ENCODE results near the gene PRRG4. TPM values are rescaled to one million over a fixed set of nuclear protein-coding genes. Genes with fewer than 3 reads are reported as not detected.

PRRG4 gene
- total RNA-seq, 1 donor from 2014 or later, result 4.7 TPM

DNA sequence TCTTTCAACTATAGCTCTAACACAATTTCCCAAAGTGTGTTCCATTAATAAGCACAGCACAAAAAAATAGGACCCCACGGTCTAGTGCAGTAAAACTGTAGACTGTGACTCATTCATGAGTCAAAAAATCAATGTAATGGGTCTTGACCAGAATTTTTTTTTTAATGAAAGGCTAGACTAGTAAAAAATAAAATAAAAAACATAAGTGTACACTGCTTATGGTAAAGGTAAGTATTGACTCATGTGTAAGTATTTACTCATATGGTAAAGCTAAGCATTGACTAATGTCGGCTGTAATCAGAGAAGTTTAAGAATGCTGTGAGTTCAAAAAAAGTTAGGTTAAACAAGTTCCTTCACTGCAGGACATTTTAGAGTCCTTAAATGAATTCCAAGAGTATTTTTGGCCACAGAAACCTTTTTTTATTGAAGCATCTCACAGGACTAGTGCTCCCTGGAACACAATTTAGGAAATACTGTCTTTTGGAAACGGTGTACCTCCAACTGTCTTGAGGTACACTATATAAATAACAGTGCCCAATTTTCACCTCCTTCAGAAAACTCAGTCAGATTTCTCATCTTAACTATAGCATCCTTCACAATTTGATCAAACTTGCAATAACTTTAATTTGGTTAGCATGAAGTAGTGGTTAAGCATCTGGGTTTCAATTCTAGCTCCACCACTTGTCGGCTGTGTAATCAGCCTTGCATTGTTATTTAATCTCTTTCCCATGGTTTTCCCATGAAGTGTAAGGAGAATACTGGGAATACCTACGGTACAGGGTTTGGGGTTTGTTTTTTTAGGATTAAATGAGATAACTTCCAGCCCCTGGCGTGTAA lies 37.4 kb upstream of the PRRG4 start:
- Mint-ChIP-seq H3K36me3 (no peaks in the 10 kb centered on the region), H3K4me1 (peaks cover 26% of the 10 kb centered on the region), H3K27ac (no peak overlapping the region), H3K9me3 (peaks cover 3% of the 10 kb centered on the region), H3K27me3 (ENCODE audit: low read depth) (peaks cover 7% of the 10 kb centered on the region), H3K4me3 (no peak overlapping the region)
- no peak for DNase-seq (ENCODE audit: low spot score in 2 of 2, unreplicated experiment in 2 of 2)
- TF ChIP-seq CTCF (IDR thresholded peaks at IDR 0.05; ENCODE audit: unreplicated experiment), result no peak

- Mint-ChIP-seq H3K4me3 (peak overlapping the region; percentile 40), H3K9me3 (peaks cover 2% of the 10 kb centered on the region), H3K27me3 (ENCODE audit: low read depth) (peaks cover 6% of the 10 kb centered on the region), H3K27ac (no peak overlapping the region), H3K36me3 (no peaks in the 10 kb centered on the region), H3K4me1 (peaks cover 26% of the 10 kb centered on the region)
- peak; percentile 31 to 82 for DNase-seq (ENCODE audit: low spot score in 2 of 2, unreplicated experiment in 2 of 2)
- TF ChIP-seq CTCF (IDR thresholded peaks at IDR 0.05; ENCODE audit: unreplicated experiment), result peak; percentile 95
Measured at GRCh38 chr11:32792948-32793475, 36.7 kb upstream of the PRRG4 start.

- Mint-ChIP-seq H3K27ac (no peak within 1 kb of the TSS), H3K36me3 (no peaks in the 10 kb centered on the region), H3K27me3 (ENCODE audit: low read depth) (peaks cover 4% of the 10 kb centered on the region), H3K4me1 (peaks cover 23% of the 10 kb centered on the region), H3K9me3 (no peaks in the 10 kb centered on the region), H3K4me3 (no peak within 1 kb of the TSS)
- no peak for TF ChIP-seq CTCF (IDR thresholded peaks at IDR 0.05; ENCODE audit: unreplicated experiment)
- DNase-seq (ENCODE audit: low spot score in 2 of 2, unreplicated experiment in 2 of 2), result no peak
Measured at GRCh38 chr11:32794439-32794838, 35.3 kb upstream of the PRRG4 start, which contains the start of gene CCDC73. TSS of gene CCDC73 (minus strand) at chr11:32794662. CDS start at chr11:32760243, 34,419 bp downstream.

DNA sequence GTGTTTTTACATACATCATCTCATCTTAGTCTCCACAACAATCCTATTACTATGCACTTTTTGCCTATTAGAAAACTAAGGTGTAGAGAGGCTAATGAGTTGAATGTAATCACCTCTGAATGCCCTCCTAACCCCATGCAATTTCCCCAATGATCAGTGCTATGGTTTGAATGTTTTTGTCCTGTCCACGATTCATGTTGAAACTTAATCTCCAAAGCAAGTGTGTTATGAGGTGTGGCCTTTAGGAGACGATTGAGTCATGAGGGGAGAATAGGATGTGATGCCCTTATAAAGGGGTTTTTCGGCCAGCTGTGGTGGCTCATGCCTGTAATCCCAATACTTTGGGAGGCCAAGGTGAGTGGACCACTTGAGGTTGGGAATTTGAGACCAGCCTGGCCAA lies 33.3 kb upstream of the PRRG4 start:
- Mint-ChIP-seq H3K9me3 (no peaks in the 10 kb centered on the region), H3K27ac (no peak overlapping the region), H3K4me3 (no peak overlapping the region), H3K27me3 (ENCODE audit: low read depth) (peaks cover 4% of the 10 kb centered on the region), H3K36me3 (no peaks in the 10 kb centered on the region), H3K4me1 (peaks cover 16% of the 10 kb centered on the region)
- DNase-seq (ENCODE audit: low spot score in 2 of 2, unreplicated experiment in 2 of 2), result no peak
- no peak for TF ChIP-seq CTCF (IDR thresholded peaks at IDR 0.05; ENCODE audit: unreplicated experiment)

- Mint-ChIP-seq H3K4me3 (no peak overlapping the region), H3K27ac (no peak overlapping the region), H3K9me3 (no peaks in the 10 kb centered on the region), H3K36me3 (no peaks in the 10 kb centered on the region), H3K4me1 (peaks cover 12% of the 10 kb centered on the region), H3K27me3 (ENCODE audit: low read depth) (no peaks in the 10 kb centered on the region)
- peak; percentile 45 to 71 for DNase-seq (ENCODE audit: low spot score in 2 of 2, unreplicated experiment in 2 of 2)
- TF ChIP-seq CTCF (IDR thresholded peaks at IDR 0.05; ENCODE audit: unreplicated experiment), result peak; percentile 51
Measured at GRCh38 chr11:32809313-32809712, 20.4 kb upstream of the PRRG4 start.
